ENCODE measurements around the gene ATG4B.
A peak's percentile ranks its signal among the peaks of the same experiment; 100 is the strongest.

The ATG4B gene

DNA sequence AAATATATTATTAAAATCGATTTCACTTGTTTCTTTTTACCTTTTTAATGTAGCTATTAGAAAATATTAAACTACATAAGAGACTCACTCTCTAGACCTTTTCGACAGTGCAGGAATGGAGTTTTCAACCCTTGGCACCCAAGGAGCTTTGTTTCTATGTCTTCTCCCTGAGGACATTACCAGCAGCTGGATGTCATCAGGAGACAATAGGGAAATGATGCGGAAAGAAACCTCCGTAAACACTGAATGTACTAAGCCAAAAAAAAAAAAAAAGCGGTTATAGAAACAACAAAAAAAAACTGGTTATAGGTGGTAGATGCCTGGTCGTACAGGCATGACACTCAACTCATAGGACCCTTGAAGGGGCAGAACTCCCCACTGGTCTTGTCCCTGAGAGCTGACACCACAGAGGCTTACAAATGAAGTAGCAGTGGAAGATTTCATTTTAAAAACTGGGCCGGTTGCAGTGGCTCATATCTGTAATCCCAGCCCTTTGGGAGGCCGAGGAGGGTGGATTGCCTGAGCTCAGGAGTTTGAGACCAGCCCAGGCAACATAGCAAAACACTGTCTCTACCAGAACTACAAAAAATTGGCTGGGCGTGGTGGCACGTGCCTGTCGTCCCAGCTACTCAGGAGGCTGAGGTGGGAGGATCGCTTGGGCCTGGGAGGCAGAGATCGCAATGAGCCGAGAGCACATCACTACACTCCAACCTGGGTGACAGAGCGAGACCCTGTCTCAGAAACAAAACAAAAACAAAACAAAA, 24.3 kb upstream of the ATG4B start:
- no peak for DNase-seq

DNA sequence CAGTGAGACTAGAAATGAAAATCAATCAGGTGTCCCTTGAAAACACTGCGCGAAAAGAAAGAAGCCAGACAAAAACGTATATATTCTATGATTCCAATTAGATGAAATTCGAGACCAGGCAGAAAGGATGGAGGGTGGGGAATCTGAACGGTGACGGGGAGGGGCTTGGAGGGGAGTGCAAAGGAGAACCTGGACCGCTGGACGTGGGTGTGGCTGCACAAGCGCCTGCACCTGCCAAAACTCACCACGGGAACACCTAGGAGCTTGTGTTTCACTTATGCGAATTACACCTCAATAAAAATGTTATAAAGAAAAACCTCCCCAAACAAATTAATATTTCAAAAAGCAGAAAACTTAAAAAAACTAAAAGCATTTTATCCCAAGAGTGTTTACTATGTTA, 22.5 kb upstream of the ATG4B start:
- DNase-seq = no peak

DNA sequence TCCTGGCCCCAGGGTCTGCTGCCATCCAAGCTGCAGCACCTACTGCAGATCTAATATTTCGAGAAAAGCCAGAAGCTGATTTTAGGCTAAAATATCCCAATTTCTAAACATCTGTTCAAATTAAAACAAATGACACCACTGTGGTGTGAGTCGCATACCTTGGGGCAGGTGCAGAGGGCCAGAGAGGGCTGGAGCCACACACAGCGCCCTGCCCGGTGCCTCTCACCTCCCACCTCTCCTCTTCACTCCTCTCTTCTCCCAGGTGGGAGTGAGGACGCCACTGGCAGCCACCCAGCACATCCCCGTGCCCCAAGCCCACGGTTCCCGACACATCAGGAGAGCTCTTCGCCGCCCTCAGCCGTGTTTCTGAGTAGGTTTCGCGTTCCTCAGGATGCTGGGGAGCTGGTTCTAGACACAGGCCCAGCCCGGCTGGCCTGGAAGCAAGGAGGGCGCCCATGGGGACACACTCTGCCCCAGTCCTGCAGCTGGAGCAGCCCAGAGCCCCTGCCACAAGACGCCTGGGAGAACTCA, 21.9 kb upstream of the ATG4B start:
- DNase-seq = no peak

DNA sequence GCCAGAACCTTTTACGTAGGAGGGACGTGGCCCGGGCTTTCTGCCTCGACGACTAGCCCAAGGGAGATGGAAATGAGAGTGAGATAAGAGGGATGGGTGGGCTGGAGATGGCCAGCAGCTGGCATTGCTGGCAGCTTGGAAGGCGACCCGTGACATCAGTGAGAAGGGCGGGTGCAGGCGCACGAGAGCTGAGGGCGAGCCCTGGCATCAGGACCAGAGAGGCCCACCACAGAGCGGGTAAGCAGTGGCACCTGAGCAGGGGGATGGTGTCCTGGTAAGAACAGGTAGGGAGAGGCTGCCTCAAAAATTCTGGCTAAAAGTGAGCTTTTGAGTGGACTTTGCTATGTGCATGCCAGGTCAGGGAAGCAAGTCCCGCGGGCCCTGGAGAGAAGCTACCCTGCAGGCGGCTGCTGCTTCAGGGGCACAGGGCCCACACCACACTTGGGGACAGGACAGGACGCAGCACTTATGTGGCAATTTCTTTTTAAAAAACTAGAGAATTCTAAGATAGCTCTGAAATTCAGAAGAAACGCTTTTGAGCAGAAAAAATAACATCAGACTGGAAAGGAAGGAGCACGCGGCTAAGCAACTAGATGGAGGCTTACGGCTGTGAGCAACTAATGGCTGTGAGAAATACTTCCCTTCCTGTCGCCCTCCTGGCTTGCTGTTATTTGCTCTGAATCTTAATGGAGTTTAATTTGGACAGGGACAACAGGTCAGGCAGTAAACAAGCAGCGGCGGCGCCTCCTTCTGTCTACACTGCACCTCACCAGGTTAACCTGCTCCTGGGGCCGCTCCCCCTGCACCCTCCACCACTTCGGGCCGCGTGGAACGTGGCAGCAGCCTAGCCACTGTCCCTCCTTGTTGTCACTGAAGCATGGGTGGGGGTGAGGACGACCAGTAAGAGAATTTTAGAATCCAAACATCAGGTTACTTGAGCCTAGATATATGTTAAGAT, 21.0 kb upstream of the ATG4B start:
- DNase-seq = no peak

DNA sequence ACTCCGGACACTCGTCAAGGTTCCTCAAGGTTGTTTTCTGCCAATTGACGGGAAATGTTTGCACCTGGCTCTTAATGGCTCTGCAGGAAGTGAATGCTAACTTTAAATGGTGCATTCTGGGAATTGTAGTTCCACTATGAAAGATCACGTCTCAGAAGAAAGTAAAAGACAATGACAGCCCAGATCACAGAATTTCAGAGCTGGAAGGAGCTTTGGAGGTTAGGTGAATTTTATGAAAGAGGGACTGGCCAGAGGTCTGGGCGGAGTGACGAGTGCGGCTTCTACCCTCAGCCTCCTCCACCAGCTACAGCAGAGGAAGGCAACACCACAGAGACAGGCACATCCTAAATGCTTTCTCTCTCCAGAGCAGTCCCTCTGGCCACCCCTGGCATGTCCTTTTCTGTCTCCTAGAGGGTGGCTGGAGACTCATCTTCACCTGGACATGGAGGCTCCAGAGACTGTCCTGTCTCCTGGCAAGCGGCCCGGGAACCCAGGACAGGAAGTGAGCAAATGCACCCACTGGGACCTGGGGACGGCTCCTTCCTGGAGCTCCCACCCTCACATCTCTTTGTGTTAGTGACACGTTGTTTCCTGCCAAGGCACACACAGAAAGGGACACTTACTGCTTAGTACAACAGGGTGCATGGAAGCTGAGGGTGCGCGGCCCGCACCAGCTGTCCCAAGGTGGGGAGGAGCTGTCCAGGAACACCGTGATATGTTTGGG, 19.9 kb upstream of the ATG4B start:
- DNase-seq = peak; percentile 78

DNA sequence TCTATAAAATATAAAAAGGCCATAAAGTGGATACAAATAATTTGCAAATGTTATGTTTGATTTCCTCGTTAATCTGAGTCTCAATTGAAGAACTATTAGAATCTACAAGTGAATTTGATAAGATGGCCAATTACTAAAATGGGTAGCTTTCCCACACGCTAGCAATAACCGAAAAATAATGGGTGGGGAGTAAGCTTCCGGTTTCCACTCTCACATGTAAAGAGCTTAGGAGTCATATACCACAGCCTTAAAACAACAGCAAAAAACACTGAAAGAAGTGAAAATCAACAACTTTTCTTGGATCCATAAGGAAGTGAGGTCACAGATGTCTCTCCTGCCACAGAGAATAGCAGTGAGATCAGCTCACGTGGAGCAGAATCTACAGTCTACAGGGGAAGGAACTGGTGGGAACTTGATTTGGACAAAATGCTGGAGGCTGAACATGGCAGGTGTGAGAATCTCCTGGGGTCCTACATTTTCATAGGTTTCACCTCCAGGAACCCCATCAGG, 19.1 kb upstream of the ATG4B start:
- no peak for DNase-seq

DNA sequence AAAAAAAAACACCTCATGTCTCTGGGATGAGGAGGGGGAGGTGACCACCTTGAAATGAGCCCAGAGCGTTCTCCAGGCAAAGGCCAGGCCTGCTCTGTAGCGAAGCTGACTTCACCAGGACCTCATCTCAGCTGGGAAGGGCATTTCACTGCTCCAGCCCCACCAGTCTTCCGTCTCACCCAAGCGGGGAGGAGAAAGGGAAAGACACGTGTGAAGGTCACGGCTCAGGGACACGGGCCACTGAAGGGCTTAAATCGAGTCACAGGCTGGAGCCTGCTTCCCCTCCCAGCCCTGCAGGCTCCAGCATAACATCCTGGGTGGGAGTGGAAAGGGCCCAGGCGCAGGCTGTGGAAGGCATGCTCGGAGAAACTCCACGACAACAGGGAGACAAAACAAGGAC, 18.7 kb upstream of the ATG4B start:
- DNase-seq = no peak

DNA sequence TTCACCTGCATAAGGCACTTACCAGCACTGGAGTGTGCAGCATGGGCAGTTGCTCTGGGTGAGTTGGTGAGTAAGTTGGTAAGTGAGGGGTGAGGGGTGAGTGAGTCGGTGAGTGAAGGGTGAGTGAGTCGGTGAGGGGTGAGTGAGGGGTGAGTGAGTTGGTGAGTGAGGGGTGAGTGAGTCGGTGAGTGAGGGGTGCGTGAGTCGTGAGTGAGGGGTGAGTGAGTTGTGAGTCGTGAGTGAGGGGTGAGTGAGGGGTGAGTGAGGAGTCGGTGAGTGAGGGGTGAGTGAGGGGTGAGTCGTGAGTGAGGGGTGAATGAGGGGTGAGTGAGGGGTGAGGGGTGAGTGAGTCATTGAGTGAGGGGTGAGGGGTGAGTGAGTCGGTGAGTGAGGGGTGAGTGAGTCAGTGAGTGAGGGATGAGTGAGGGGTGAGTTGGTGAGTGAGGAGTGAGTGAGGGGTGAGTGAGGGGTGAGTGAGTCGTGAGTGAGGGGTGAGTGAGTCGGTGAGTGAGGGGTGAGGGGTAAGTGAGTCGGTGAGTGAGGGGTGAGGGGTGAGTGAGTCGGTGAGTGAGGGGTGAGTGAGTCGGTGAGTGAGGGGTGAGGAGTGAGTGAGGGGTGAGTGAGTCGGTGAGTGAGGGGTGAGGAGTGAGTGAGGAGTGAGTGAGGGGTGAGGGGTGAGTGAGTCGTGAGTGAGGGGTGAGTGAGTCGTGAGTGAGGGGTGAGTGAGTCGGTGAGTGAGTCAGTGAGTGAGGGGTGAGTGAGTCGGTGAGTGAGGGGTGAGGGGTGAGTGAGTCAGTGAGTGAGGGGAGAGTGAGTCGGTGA, 17.7 kb upstream of the ATG4B start:
- DNase-seq = no peak

DNA sequence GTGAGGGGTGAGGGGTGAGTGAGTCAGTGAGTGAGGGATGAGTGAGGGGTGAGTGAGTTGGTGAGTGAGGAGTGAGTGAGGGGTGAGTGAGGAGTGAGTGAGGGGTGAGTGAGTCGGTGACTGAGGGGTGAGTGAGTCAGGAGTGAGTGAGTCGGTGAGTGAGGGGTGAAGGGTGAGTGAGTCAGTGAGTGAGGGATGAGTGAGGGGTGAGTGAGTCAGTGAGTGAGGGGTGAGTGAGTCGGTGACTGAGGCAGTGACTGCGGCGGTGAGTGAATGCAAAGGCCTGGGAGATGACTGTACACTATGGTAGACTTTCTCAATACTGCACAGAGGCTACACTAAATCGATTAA, 17.1 kb upstream of the ATG4B start:
- DNase-seq = no peak

DNA sequence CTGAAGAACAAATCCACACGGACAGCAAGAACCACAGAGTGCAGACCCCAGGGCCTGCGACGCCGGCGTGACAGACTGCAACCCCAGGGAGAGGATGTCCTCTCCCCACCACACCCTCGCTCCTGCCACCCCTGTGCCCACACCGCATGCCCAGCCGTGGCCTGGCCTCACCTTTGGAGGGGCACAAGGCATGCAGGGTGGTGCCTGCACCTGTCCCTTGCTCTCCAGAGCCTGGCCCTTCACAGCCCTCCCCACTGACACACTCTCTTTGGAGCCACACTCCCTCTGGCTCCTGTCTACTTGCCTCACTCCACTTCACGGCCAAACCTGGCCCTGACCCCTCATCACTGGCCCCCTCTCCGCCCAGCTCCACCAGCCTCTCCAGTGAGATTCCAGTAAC, 9.8 kb upstream of the ATG4B start:
- no peak for DNase-seq

DNA sequence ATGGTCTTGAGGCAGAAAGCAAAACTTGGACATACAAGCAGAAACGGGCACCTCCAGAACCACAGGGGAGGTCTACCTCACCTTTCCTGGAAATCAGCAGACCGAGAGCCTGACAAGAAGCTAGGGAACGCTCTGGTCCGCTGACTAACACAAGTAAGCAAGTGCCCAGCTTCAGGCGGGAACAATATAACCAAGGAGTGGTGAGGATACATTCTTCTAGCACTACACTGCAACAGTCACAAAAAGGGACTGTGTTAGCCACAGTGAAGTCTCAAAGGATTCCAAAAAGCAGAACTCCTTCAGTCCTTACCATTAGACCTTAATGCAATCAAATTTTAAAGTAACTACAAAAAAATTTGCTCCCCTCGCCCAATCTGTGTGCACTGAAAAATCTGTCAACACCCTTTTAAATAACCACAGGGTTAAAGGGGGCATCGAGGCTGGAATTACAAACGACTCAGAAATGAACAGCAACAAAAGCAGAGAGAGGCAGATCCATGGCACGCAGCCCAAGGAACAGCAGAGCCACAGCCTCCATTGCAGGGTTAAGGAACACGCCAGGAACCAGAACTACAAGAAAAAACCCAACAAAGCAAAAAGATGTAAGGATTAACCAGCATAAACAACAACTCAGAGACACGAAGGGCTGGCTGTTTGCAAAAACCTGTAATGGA, 7.6 kb upstream of the ATG4B start:
- no peak for DNase-seq

DNA sequence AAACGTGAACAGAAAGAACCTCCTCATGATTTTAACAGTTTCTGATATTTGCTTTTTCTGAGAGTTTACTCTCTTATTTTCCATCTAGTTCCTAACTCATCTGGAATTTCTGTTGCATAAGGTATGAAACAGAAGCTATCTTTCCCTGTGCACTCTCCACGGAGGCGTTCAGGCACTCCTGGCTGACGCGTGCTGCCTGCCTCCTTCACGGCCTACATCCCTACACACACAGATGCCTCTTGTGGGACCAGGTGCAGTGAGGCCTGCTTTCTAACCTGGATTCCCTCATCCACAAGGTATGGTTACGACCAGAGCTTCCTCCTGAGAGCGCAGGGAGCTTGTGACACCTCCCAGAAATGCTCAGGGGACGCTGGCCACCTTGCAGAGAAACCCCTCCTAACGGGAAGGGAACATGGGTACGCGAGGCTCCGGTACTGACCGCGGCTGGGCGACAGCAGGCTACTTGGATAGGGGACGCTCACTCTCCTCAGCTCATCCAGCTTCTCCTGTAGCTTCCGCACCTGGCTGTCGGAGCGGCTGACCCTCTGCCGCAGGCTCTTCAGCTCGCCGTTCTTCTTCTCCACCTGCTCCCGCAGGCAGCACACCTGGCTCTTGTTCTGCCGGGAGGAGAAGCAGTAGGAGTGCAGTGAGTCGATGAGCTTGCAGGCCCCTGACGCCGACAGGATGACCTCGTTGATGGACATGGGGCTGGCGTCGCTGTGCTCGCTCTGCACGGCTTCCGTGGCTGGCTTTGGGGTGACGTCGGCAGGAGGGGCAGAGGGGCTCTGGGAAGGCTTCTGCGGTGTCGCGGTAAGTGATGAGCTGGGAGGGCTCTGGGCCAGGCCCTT, 4.8 kb upstream of the ATG4B start:
- no peak for DNase-seq

DNA sequence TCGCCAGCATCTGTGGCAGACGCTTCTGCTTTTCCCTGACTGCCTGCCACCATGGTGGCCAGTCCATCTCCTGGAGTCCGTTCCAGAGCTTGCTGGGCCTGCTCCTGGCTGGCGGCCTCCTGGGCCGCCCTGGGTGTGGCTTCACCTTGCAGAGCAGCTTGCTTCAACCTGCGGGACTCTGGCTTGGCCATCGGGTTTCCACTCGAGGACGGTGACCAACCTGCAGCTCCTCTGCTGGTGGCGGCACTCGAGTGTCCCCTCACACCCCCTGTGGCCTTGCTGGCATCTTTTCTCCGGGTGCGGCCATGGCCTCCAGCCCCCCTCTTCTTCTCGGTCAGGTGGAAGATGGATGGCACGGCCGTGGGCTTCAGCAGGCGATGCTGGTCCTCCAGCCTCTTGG, 3.9 kb upstream of the ATG4B start:
- DNase-seq = no peak

DNA sequence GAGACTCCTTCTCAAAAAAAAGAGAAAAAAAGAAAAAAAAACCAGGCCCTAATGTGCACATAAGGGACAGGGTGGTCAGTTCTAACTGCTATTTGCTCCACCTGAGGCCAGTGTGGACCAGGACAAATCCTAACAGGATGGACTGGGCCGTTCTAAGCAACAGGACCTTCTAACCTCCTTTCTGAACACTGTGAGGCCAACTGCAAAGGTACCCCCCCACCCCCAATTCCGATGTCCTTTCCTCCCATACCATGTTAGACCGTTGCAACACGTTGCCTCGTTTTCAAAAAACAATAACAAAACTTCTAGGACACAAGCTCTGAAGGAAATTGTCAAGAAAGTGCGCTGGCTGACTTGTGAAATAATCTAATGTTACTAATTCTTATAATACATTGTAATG, 1.7 kb upstream of the ATG4B start:
- DNase-seq = no peak

DNA sequence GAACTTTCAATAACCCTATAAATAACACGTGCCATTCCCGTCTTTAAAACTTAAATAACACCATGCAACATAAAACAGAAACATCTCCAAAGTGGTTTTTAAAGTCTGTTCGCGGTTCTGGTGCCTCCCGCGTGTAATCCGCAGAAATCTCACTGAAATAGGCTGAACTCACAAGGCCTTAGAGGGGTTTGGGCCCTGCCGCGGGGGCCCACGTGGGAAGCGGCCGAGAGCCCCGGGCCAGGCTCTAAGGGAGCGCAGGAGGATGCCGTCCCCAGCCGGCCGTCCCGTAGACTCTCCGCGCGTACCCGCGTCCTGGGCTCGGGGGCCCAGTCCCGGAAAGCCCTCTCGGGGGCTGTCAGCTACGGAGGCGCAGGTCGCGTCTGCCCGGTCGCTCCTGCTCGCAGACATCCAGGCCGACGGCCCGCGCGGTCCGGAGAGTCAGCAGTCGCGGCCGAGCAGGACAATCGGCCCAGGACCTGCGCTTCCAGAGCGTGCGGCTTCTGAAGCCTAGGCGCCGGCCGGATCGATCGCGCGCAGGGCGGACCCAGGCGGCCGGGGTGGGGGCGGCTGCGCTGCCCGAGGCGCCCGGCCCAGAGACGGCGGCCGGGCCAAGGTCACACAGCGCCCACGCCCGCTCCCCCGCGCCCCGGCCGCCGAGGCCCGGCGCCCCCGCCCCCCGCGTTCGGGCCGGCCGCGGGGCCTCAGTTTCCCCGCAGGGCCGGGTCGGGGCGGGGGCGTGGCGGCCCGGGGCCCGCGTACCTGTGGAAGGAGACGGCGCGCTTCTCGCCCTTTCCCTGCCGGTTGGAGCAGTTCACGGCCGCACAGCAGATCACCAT, 1.1 kb upstream of the ATG4B start:
- DNase-seq = peak; percentile 66

DNA sequence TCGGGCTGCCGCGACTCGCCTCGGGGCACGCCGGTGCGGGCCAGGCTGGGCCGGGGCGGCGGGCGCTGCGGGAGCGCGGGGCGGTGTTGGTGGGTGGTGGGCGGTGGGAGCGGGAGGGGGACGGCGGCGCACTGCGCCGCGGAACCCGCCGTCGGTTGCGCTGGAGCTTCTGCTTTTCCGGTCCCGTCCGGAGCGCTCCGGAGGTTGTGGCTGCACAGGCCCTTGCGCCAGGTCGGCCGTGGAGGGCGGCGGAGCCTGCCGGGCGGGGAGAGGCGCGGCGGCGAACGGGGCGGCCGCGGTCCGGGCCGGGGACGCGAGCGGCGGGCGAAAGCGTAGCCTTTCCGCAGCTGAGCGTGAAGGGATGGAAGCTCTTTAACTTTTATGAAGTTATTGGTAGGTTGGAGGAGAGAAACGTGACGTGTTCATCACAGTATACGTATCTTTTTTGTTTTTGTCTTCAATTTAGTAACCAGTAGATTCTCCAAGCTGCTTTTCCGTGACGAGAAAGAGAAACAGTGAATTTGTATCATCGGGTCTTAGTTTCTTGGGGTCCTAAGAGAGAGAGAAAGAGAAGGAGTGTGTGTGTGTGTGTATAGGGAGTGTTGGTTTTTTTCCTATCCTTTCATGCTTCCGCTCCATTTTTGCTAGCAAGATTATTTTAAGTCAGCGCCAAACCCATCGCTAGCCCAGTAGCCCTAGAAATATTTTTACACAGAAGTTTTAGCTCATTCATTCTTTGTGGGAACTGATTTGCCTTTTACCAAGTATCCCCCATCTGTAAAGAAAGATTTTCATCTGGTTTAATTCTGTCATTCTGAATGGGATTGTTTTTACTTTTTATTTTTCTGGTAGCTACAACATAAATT, 535 bp downstream of the ATG4B start:
- DNase-seq = peak; percentile 59

DNA sequence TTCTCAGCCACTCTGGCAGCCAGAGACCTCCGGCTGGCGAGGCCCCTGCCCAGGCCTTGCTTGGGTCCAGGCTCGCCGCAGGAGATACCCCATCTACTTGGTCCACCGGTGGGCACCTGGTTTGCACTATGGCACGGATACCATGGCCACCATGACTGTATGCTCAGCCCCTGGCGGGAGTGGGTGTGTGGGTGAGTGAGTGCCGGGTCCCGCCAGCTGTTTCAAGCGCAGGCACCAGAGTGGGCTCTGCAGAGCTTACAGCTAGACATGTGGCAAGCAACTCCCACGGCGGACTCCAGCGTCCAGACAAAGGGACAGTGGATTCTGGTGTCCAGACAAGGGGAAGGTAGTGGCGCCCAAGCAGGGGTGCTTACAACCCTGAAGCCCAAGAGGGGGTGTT, 1.4 kb downstream of the ATG4B start:
- no peak for DNase-seq

DNA sequence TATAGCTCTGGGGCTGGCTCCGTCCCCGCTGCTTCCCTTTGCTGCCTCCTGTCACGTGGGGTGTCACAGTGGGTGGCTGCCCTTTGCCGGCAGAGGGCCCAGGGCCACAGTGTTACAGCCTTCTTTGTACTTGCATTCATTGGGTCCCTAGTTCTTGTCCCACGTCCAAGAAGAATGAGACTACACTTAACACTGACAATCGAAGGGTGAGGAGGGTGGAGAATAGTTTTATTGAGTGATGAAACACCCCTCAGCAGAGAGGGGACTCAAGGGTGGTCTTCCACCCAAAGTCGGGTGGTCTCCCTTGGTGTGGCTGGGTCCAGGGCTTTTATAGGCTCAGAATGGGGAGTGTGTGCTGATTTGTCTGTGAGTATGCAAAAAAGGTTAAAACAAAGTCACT, 1.9 kb downstream of the ATG4B start:
- DNase-seq = peak; percentile 22
